ENCODE data around the gene RNF213. TPM values are rescaled to one million over a fixed set of nuclear protein-coding genes. Genes with fewer than 3 reads are reported as not detected.

Gene RNF213
- total and polyA plus RNA-seq, 2 of the 8 experiments (the other 6 are each of a cell fraction or from before 2014, with no cell fraction given) = 33.8 to 62.8 TPM

DNA sequence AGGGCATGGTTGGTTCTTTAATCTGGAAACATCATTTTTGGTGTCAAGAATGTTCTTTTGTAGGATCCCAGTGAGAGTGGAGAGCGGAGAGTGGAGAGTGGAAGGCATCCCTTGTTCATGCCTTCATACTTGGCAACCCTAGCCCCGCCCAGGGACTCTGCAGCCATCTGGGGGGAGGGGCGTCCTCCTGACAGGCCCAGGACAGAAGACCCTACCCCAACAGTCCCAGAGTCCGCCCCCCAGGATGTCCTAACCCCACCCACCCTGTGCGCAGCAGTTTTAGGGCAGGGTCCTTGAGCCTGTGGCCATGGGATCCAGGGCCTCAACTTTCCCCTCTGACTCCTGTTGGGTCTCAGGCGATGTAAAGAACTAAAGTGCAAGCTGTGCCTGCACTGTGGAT is 36.0 kb upstream of the RNF213 start (continued):
- TF ChIP-seq, protein P1, sequence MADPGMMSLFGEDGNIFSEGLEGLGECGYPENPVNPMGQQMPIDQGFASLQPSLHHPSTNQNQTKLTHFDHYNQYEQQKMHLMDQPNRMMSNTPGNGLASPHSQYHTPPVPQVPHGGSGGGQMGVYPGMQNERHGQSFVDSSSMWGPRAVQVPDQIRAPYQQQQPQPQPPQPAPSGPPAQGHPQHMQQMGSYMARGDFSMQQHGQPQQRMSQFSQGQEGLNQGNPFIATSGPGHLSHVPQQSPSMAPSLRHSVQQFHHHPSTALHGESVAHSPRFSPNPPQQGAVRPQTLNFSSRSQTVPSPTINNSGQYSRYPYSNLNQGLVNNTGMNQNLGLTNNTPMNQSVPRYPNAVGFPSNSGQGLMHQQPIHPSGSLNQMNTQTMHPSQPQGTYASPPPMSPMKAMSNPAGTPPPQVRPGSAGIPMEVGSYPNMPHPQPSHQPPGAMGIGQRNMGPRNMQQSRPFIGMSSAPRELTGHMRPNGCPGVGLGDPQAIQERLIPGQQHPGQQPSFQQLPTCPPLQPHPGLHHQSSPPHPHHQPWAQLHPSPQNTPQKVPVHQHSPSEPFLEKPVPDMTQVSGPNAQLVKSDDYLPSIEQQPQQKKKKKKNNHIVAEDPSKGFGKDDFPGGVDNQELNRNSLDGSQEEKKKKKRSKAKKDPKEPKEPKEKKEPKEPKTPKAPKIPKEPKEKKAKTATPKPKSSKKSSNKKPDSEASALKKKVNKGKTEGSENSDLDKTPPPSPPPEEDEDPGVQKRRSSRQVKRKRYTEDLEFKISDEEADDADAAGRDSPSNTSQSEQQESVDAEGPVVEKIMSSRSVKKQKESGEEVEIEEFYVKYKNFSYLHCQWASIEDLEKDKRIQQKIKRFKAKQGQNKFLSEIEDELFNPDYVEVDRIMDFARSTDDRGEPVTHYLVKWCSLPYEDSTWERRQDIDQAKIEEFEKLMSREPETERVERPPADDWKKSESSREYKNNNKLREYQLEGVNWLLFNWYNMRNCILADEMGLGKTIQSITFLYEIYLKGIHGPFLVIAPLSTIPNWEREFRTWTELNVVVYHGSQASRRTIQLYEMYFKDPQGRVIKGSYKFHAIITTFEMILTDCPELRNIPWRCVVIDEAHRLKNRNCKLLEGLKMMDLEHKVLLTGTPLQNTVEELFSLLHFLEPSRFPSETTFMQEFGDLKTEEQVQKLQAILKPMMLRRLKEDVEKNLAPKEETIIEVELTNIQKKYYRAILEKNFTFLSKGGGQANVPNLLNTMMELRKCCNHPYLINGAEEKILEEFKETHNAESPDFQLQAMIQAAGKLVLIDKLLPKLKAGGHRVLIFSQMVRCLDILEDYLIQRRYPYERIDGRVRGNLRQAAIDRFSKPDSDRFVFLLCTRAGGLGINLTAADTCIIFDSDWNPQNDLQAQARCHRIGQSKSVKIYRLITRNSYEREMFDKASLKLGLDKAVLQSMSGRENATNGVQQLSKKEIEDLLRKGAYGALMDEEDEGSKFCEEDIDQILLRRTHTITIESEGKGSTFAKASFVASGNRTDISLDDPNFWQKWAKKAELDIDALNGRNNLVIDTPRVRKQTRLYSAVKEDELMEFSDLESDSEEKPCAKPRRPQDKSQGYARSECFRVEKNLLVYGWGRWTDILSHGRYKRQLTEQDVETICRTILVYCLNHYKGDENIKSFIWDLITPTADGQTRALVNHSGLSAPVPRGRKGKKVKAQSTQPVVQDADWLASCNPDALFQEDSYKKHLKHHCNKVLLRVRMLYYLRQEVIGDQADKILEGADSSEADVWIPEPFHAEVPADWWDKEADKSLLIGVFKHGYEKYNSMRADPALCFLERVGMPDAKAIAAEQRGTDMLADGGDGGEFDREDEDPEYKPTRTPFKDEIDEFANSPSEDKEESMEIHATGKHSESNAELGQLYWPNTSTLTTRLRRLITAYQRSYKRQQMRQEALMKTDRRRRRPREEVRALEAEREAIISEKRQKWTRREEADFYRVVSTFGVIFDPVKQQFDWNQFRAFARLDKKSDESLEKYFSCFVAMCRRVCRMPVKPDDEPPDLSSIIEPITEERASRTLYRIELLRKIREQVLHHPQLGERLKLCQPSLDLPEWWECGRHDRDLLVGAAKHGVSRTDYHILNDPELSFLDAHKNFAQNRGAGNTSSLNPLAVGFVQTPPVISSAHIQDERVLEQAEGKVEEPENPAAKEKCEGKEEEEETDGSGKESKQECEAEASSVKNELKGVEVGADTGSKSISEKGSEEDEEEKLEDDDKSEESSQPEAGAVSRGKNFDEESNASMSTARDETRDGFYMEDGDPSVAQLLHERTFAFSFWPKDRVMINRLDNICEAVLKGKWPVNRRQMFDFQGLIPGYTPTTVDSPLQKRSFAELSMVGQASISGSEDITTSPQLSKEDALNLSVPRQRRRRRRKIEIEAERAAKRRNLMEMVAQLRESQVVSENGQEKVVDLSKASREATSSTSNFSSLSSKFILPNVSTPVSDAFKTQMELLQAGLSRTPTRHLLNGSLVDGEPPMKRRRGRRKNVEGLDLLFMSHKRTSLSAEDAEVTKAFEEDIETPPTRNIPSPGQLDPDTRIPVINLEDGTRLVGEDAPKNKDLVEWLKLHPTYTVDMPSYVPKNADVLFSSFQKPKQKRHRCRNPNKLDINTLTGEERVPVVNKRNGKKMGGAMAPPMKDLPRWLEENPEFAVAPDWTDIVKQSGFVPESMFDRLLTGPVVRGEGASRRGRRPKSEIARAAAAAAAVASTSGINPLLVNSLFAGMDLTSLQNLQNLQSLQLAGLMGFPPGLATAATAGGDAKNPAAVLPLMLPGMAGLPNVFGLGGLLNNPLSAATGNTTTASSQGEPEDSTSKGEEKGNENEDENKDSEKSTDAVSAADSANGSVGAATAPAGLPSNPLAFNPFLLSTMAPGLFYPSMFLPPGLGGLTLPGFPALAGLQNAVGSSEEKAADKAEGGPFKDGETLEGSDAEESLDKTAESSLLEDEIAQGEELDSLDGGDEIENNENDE (IDR thresholded peaks at IDR 0.05; ENCODE audit: insufficient replicate concordance, low read length) = no peak
- TF ChIP-seq EZH2 (IDR thresholded peaks at IDR 0.05; ENCODE audit: low read depth, low read length, severe bottlenecking) (no peak), FOSL1 (IDR thresholded peaks at IDR 0.05; ENCODE audit: insufficient read depth, low read depth, low read length) (no peak), KDM4A (IDR thresholded peaks at IDR 0.05; ENCODE audit: low read depth, low read length, severe bottlenecking) (no peak), RFX5 (IDR thresholded peaks at IDR 0.05; ENCODE audit: borderline replicate concordance, low read depth, low read length) (no peak), SUZ12 (IDR thresholded peaks at IDR 0.05; ENCODE audit: low read length) (no peak)
- TF ChIP-seq, protein P2, sequence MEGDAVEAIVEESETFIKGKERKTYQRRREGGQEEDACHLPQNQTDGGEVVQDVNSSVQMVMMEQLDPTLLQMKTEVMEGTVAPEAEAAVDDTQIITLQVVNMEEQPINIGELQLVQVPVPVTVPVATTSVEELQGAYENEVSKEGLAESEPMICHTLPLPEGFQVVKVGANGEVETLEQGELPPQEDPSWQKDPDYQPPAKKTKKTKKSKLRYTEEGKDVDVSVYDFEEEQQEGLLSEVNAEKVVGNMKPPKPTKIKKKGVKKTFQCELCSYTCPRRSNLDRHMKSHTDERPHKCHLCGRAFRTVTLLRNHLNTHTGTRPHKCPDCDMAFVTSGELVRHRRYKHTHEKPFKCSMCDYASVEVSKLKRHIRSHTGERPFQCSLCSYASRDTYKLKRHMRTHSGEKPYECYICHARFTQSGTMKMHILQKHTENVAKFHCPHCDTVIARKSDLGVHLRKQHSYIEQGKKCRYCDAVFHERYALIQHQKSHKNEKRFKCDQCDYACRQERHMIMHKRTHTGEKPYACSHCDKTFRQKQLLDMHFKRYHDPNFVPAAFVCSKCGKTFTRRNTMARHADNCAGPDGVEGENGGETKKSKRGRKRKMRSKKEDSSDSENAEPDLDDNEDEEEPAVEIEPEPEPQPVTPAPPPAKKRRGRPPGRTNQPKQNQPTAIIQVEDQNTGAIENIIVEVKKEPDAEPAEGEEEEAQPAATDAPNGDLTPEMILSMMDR (IDR thresholded peaks at IDR 0.05; ENCODE audit: control extremely low read depth in 1 of 3, insufficient read depth in 1 of 3, low read depth in 1 of 3, low read length in 3 of 3) = no peak

Measured in H1 (cell line).